GM21723 (cell line): ENCODE measurements around the gene TMEM154.

Experiments
- ATAC-seq: cut with Tn5 transposase; IDR thresholded peaks from one replicate; pipeline ENCODE4 v1.9.1; 2021; ENCODE audit warnings: mild to moderate bottlenecking, moderate library complexity; ENCODE audit not compliant: unreplicated experiment

TMEM154 gene

DNA sequence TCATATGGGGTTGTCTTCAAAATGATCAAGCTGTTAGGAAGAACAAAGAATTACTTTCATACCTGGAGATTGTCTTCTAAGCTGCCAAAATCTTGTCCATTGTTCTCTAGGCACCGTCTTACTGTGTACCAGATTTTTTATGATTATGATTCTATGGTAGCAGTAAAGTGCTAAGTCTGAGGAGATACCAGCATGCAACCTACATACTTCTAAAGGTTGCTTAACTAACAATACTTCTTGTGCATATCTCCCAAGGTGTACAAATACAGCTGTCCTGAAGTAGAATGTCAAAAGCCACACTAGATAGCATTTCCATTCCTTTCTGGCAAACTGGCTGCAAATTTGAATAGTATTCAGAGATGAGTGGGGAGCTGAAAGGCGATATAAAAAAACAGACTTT, 81.3 kb downstream of the TMEM154 start:
- ATAC-seq = no peak

DNA sequence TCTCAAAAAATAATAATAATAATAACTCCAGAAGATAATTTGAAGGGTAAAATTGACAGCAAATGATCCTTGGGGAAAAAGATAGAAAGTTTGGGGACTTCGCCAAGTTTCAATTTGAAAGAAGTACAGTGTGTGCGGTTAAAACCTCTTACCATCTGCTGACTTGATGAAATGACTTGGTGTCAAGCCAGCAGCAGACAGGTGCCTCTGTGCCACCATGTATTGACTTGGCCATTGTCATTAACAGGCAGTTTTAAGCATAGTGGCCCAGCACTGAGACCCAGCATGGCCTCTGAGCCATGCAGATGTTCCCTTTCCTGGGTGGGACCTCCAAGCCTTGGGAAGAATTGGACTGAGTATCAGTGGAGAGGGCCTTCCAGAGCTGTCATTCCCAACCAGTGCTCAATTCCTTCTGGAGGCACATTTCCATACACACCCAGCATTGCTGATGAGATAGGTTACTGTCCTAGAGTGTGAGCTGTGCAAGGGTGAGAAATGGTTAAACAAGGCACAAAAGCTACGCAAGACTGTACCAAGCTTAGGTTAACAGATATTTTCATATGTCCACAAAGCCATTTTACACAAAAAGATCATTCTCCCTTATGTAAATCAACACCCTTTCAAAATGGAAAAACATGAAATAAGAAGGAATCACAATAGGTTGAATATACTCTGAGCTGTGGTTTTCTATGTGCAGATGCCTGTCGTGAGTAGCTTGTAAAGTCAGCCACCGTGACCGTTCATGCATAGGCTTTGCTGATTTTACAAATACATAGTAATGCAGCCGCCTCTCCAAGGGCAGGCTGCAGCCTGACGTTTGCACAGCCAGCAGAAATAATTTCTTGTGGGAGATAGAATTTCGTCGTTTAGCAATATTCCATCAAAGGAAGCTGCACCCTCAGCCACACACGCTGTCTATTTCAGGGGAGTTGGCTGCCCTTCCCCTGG, 84.5 kb downstream of the TMEM154 start:
- ATAC-seq = peak; percentile 88

GRCh38 chr4:152594057-152594456, 85.7 kb downstream of the TMEM154 start:
- no peak for ATAC-seq

DNA sequence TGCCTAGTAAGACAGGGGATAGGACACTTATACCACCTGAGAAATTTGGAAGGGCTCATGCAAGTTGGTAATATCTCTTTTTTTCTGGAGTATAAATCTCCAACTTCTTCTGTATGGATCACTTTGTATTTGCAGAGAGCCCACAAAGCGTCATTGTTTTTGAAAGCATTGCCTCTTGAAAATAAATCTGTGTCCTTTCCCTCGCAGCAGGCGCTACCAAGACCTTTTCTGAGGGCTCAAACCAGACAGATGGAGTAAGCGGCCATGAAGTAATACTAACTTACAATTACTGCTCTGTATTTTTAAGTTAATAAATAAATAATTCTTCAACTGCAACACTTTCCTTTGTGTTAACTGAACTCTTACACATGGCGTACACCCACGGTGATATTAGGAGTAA, 87.9 kb downstream of the TMEM154 start:
- ATAC-seq = no peak

- no peak for ATAC-seq
These were observed 88.4 kb downstream of the TMEM154 start for GRCh38 chr4:152591396-152591795.

DNA sequence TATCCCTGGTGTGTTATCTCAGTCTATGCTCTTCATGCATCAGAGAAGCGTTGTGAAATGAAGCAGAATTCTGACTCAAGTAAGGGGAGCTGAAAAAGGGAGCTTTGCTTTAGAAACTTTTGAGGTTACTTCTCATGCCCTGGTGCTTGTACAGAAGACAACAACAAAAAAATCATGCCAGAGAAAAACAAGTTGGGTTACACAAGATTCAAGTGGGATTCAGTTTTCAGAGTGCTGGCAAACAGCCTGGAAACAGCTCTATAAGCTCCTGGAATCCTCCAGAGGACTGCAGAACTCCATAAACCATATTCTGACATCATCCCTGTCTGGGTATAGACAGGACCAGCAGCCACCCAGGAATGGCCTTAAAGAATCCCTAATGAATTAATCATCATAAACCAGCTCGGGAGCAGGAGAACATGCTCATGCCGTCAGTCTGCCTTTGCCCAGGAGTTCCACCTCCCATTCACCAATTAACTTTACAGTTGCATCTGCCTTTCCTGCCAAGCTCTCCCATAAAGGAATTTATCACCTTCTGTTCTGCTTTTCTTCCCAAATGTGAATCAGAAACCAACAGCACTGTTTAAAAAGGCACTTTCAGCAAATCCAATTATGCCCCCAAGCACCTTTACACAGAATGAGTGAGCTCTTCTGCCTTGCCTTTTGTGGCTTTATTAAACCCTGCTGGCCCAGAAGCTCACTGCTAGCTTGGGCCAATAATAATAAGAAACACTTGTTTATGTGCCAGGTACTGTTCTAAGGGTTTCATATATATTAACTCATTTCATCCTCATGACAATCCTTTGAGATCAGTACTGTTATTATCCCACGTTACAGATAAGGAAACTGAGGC, 89.4 kb downstream of the TMEM154 start:
- ATAC-seq = no peak

DNA sequence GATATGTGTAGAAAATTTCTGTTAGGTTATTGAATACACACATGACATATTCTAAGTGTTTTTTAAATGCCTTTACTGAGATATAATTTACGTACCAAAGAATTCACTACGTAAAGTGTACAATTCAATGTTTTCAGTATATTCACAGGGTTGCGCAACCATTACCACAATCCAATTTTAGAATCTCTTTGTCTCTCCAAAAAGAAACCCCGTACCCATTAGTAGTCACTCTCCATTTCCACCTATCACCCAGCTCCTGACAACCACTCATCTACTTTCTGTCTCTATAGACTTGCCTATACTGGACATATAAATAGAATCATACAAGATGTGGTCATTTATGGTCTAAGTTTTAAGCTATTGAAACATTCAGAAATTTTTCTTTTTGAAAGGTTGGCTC, 90.9 kb downstream of the TMEM154 start:
- no peak for ATAC-seq

DNA sequence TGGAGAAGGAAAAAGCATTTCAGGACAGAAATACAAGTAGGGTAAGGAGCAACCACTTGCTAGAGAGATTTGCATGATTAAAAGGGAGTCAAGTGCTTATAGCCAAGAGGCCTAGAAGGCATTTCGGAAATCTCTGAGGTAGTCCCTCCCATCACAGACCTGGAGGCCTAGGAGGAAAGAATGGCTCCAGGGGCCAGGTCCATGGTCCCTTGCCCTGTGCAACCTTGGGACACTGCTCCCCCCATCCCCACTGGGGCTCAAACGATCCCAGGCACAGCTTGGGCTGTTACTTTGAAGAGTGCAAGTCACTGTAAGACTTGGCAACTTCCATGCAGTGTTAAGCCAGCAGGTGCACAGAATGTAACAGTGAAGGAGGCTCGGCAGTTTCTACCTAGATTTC, 92.7 kb downstream of the TMEM154 start:
- no peak for ATAC-seq

- ATAC-seq = no peak
These were observed 93.1 kb downstream of the TMEM154 start for GRCh38 chr4:152586668-152587067.

DNA sequence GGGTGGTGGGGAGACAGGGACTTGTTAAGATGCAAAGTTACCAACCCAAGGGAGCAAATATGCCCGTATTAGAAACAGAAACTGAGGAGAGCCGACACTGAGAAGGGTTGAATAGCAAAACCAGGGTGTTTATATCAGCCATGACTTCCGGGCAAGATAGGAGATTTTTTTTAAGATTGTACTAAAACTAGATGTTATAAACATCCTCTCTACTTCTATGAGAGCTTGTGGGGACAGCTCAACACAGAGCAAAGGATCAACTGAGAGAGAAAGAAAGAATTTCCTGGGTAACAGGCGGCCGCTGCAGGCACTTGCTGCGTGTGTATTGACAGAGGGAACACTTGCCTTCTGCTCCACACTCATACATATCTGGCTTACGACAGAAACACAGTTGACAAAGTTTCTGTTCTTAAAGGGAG, 94.8 kb downstream of the TMEM154 start:
- peak; percentile 81 for ATAC-seq

DNA sequence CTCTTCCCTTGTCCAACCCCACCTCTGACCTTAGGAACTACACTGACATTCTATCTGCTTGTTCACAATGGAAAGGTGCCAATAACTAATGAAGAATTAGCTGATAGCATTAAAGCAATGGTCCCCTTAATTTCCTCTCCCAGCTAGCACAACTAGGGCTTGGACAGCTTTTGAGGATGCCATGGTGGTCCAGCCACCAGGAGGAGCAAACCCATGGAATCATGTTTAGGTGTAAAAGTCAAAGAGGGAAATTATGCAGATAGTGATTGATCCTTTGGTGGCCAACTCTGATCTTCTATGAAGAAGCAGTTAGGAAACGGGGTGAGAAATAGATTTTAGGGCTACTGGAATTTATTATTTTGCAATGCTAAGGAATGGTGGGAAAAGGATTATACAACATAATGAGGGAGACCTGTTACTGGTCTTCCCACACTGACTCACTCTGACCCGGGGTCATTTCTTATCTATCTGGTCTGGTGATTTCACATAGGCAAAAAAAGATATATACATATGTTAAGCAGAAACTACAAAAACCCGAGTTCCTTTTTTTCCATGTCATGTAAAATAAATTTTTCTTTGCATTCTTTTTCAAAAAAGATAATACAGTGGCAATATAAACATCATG, 98.1 kb downstream of the TMEM154 start:
- ATAC-seq = no peak

- ATAC-seq = no peak
These were observed 99.9 kb downstream of the TMEM154 start for GRCh38 chr4:152579916-152580315.

GRCh38 chr4:152579107-152579764, 100.6 kb downstream of the TMEM154 start:
- no peak for ATAC-seq

DNA sequence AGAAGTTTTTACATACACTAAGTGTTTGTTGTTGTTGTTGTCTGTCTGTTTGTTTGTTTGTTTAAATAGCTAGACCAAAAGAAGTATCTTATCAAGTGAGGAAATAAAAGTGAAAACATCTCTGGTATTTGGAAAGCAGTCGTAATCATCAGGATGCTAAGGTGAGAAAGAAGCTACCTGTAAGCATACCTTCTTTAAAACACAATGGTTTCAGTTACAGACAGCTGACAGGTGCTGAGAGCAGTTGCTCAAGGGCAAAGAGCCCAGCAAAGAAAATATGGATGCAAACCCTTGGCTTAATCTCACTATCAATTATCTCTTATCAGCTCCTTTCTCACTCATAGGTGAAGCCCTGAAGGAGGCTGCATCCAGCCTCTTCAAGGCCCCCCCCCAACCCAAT, 101.1 kb downstream of the TMEM154 start:
- ATAC-seq = no peak

DNA sequence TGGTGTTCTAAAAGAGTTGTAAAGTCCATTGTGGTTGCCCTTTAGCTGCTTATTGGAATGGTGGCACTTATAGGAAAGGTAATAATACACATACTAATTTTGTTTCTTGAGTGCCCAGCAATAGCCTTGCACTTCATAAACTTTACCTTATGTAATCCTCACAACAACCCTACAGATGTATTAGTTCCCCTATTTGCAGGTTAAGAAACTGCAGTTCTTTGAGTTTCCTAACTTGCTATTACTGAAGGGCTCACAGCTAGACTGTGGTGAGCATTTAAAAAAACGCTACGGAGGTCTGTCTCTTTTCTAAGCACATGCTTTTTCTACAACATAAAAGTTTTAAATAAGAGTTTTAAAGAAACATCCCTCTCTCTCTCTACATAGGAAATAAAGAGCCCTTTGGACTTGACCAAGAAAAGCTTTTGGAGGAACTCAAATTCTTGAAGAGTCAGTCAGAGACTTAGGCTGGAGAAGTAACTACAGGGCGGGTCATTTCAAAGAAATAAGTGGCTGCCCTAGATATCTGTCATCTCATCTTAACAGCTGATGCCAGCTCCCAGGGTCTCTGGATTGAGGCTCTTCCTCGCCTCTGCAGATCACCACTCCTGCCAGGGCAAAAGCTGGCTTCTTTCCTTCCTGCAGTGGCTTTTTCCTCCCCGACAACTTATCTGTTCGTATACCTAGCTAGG, 101.9 kb downstream of the TMEM154 start:
- ATAC-seq = peak; percentile 89

- ATAC-seq = no peak
These were observed 104.3 kb downstream of the TMEM154 start for GRCh38 chr4:152575533-152575932.

DNA sequence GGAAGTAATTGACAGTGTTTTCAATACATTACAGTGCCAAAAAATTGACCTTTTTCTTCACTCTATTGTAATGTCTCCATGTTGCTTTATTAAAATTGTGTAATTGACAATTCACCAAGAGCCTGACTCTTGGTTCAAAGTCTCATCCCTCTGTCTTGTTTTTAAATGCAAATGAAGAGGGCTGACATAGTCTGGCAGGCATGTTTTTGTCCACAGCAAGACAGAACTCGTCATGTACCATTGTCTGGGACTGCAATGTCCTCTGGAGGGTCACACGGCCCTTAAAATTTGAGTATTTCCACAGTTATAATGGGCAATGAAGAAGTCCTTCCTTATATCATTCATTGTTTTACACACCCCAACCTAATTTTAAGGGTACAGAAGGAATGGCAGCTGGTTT, 105.9 kb downstream of the TMEM154 start:
- no peak for ATAC-seq

GRCh38 chr4:152572417-152573086, 107.2 kb downstream of the TMEM154 start:
- no peak for ATAC-seq

DNA sequence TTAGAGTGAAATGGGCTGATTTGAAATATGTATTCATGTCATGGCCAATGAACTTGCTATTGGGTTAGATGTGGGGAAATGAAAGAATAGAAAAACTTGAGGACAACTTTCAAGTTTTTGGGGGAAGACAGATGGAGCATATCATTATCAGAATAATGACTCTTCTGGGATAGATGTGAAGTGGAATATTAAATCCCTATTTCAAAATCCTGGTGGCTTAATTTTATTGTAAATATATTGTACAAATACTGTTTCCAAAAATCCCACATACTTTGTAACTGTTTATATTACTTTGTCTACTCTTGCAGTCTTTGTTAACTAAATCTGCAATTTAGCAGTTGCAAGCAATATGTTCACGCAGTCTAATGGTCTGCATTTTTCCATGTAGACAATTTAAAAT, 108.0 kb downstream of the TMEM154 start:
- no peak for ATAC-seq

DNA sequence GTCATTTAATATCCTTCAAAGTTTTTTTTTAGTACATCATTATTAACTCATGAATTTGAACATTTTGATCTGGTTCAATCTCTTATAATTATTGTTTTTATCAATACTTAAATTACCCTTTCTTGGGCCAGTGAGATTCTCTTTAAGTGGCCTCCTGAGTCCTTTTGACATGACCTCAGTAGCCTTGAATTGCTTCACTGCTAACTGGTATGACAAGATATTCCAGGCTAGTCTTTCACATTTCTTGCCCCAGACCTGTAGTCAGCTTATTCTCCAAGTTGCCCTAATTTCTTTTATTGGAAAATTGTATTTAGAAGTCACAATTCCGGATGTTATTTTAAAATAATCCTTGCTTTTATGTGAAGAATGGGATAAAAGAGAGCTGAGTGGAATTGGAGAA, 108.5 kb downstream of the TMEM154 start:
- ATAC-seq = no peak
